Measurements from ENCODE around the gene LRRC37A3.
"Not testable (repeated sequence)": the region's sequence is repeated elsewhere in the genome, so short reads cannot be mapped to it uniquely, and the experiment has no call there.

The LRRC37A3 gene

GRCh38 chr17:64829824-64830630, 89.3 kb downstream of the LRRC37A3 start:
- DNase-seq = not testable (repeated sequence)

- not testable (repeated sequence) for DNase-seq
These were observed 90.2 kb downstream of the LRRC37A3 start for GRCh38 chr17:64829068-64829467.

- not testable (repeated sequence) for DNase-seq
These were observed 100.4 kb downstream of the LRRC37A3 start for GRCh38 chr17:64818904-64819303.

GRCh38 chr17:64815833-64816198, 103.5 kb downstream of the LRRC37A3 start:
- not testable (repeated sequence) for DNase-seq

- DNase-seq = not testable (repeated sequence)
These were observed 104.1 kb downstream of the LRRC37A3 start for GRCh38 chr17:64814993-64815832.

- peak; percentile 44 for DNase-seq
These were observed 110.9 kb downstream of the LRRC37A3 start for GRCh38 chr17:64808178-64808977.
